ENCODE results near the gene CYTL1.

DNA sequence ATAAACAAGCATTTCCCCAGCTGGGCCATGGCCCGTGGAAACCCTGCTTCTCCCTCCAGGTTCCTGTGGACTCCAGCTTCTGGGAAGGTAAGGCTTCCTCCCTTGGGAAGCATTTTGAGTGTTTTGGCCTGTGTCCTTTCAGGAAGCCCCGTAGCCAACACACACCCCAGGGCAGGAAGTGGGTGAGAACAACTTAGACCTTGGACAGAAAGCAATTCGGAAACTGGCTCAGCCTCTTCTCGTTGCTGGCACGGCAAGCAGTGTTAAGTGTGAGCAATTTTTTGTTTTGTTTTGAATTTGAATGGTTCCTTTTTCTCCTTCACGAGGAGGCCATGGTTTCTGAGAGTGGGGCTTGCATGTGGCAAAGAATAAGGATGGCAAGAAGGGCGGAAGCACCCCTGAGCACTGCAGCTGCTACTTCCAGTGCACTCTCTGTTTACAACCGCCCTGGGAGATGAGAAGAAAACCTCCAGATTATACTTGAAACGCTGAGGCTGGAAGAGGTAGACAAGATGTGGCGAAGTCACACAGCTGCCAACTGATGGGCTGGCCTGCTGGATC is 14.1 kb upstream of the CYTL1 start:
- TF ChIP-seq, protein P1, sequence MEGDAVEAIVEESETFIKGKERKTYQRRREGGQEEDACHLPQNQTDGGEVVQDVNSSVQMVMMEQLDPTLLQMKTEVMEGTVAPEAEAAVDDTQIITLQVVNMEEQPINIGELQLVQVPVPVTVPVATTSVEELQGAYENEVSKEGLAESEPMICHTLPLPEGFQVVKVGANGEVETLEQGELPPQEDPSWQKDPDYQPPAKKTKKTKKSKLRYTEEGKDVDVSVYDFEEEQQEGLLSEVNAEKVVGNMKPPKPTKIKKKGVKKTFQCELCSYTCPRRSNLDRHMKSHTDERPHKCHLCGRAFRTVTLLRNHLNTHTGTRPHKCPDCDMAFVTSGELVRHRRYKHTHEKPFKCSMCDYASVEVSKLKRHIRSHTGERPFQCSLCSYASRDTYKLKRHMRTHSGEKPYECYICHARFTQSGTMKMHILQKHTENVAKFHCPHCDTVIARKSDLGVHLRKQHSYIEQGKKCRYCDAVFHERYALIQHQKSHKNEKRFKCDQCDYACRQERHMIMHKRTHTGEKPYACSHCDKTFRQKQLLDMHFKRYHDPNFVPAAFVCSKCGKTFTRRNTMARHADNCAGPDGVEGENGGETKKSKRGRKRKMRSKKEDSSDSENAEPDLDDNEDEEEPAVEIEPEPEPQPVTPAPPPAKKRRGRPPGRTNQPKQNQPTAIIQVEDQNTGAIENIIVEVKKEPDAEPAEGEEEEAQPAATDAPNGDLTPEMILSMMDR (IDR thresholded peaks at IDR 0.05): no peak
- peak in 1 of 2 donors; percentile 24 for TF ChIP-seq POLR2AphosphoS5 (IDR thresholded peaks at IDR 0.05; ENCODE audit: insufficient read depth in 1 of 2, low read depth in 1 of 2)

All from vagina (tissue), 2 donors.